MG63 (cell line): ENCODE measurements around the gene EXOC4. TPM values are rescaled to one million over a fixed set of nuclear protein-coding genes. Genes with fewer than 3 reads are reported as not detected.

Experiments used
- DNase-seq: peaks from one replicate; pipeline ENCODE4 v3.0.0-alpha.2; 2020
- H3K27me3 ChIP-seq: fragments of 250-450 bp; sonication (Bioruptor Pico); 2 replicates; pipeline ENCODE4 v1.5.1; 2020; ENCODE audit warnings: mild to moderate bottlenecking, moderate library complexity
- H3K36me3 ChIP-seq: fragments of 250-450 bp; sonication (Bioruptor Pico); 2 replicates; pipeline ENCODE4 v1.5.1; 2020; ENCODE audit warnings: mild to moderate bottlenecking, moderate library complexity
- H3K4me3 ChIP-seq: fragments of 250-450 bp; sonication (Bioruptor Pico); 2 replicates; pipeline ENCODE4 v1.5.1; 2020; ENCODE audit warnings: mild to moderate bottlenecking, moderate library complexity
- H3K9me3 ChIP-seq: fragments of 250-450 bp; sonication (Bioruptor Pico); 2 replicates; pipeline ENCODE4 v1.5.1; 2020; ENCODE audit warnings: mild to moderate bottlenecking, moderate library complexity
- total RNA-seq: library from RNA; depleted of rRNA; stranded (reverse); fragments of >200 nt; shearing (Covaris generic); gene quantifications from 2 replicates; pipeline ENCODE4 v1.2.3, GENCODE V29; 2014; ENCODE audit warnings: low replicate concordance

Gene EXOC4
- total RNA-seq, 1 experiment from 2014 or later, result 24.1 TPM

DNA sequence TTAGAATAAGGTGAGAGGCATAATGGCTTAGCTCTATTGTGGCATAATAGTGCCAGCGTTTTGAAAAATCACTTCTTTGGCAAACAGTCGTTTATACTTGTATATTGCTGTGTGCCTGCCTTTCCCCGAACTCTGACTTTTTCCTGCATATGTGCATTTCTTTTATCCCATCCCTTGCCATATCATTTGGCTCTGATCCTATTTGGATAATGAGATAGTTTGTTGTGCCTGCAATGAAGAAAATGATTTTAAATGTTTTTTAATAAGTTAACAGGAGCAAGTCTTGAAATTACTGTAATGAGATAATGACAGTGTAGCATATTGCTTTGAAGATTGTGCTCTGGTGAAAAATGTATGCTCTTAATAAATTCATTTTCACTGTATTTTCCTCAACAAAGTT is 586.2 kb downstream of the EXOC4 start:
- DNase-seq, result no peak
- Histone ChIP-seq H3K4me3 (no peak overlapping the region), H3K9me3 (no peaks in the 10 kb centered on the region), H3K27me3 (no peaks in the 10 kb centered on the region), H3K36me3 (no peaks in the 10 kb centered on the region)

- no peaks in the 10 kb centered on the region for H3K27me3 ChIP-seq
- no peaks in the 10 kb centered on the region for H3K9me3 ChIP-seq
- no peak overlapping the region for H3K4me3 ChIP-seq
- no peaks in the 10 kb centered on the region for H3K36me3 ChIP-seq
- no peak for DNase-seq
These were observed 590.5 kb downstream of the EXOC4 start for GRCh38 chr7:133843341-133843740.

DNA sequence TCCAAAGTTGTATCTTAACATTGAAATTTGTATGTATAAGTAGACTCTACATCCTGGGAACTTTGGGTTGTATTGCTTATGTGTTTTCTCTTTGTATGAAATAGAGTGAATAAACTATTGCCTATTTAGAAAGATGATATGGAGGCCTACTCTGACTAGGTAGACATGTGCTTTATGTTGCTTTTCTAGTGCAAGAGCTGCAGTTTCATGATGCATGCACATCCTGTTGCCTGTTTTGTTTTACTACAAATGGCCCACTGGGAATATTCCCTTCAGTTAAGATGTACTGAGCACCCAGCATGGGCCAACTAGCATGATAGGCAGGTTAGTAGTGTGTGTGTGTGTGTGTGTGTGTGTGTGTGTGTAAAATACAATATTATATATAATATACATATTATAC is 592.1 kb downstream of the EXOC4 start:
- Histone ChIP-seq H3K36me3 (no peaks in the 10 kb centered on the region), H3K4me3 (no peak overlapping the region), H3K9me3 (no peaks in the 10 kb centered on the region), H3K27me3 (no peaks in the 10 kb centered on the region)
- no peak for DNase-seq

DNA sequence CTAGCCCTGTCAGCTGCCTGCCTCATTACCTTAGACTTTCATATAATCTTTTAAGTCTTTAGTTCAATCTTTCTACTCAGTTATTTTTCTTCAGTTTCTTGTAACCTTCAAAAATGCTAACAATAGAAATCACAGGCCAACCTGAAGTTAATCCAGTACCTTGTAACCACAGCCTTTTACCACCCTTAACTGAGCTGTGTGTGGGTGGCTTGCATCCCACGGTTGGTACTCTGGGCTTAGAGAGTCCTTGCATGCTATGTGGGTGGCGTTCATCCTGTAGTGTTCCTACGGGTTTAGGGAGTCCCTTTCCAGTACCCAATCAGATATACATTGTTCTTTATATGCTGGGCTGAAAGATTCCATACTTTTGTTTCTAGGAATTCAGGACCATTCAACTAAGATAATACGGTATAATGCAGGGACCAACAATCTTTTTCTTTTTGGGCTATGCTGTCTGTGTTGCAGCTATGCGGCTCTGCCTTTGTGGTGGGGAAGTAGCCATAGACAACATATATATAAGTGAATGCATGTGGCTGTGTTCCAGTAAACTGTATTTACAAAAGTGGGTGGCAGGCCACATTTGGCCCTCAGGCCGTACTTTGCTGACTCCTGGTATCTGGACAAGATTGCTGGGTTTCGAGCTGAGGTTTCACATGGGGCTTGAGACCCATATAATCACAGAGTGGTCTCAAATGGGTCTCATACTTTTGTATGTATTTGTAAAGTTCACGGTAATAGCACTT is 593.5 kb downstream of the EXOC4 start:
- Histone ChIP-seq H3K27me3 (no peaks in the 10 kb centered on the region), H3K36me3 (no peaks in the 10 kb centered on the region), H3K4me3 (no peak overlapping the region), H3K9me3 (no peaks in the 10 kb centered on the region)
- DNase-seq, result no peak

DNA sequence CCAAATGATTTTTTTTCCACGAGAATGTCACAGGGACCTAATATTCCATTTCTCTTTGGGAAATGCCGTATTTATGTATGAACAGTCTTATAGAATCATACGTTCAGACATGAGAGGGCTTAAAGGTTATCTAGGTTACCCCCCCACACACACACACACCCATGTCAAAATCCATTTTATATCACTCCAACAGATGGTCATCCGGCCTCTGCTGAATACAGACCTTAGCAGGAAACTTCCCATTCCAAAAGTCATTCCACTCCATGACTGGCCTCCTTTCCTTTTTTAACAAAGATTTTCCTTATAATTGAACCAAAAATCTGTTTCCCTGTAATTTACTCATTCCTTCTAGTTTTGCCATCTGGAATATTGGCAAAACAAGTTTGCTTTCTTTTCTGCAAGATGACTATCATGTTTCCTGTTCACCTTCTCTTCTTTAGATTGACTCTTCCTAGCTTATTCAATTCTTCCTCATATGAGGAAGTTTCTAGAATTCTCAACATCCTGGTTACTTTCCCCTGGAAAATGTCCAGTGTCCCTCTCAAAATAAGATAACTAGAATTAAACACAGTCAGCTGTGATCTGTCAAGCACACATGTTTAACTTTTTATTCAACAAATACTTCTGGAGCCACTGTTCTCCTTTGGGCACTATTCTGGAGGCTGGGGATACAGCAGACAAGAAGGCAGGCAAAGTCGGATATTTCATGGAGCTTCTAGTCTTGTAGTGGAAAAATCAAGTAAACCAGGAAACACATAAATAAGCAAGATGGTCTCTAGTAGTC is 597.8 kb downstream of the EXOC4 start:
- Histone ChIP-seq H3K4me3 (no peak overlapping the region), H3K9me3 (no peaks in the 10 kb centered on the region), H3K27me3 (no peaks in the 10 kb centered on the region), H3K36me3 (no peaks in the 10 kb centered on the region)
- no peak for DNase-seq

DNA sequence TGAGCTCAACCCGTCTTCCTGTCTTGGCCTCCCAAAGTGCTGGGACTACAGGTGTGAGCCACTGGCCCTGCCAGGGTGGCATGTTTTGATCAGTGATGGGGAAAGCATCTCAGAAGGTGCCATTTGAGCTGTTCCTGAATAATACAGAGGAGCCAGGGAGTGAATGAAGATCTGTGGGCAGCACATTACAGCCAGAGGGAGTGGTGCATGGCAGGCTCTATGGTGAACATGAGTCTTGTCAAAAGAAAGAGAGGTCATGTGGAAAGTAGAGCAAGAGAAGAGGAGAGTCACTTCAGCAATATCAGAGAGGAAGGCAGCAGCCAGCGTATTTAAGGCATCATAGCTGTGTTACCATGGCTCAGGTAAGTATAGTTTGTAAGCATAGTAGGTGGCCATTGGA is 598.5 kb downstream of the EXOC4 start:
- H3K9me3 ChIP-seq, result no peaks in the 10 kb centered on the region
- DNase-seq, result no peak

DNA sequence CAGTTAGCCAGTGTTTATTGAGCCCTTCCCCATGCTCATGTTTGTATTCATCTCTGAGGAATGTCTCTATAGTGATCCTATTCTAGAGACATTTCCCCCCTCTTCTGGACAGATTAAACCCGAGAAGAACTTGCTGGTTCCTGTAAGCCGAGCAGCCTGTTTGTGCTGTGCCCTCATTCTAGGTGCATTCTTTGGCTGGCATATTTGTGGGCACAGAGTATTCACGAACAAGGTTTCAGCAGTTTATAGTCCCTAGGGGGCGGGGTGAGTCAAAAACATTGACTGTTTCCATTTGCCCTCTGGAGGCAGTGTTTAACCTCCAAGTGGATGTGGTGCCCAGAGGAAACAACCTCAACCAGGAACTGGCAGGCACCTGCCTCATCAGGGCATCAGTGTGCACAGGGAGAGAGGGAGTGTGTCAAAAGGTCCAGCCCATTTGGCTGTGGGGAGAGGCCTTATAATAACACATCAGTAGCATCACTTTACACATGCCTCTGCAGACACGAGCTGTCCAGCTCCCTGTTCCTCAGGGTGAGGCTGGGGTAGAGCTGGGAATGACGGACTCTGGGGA is 600.9 kb downstream of the EXOC4 start:
- Histone ChIP-seq H3K36me3 (no peaks in the 10 kb centered on the region), H3K9me3 (no peaks in the 10 kb centered on the region), H3K27me3 (no peaks in the 10 kb centered on the region), H3K4me3 (no peak overlapping the region)
- DNase-seq, result peak; percentile 69

More for the DNA sequence above, 598.5 kb downstream of the EXOC4 start:
- H3K36me3 ChIP-seq, result no peaks in the 10 kb centered on the region
- H3K4me3 ChIP-seq, result no peak overlapping the region
- no peaks in the 10 kb centered on the region for H3K27me3 ChIP-seq

DNA sequence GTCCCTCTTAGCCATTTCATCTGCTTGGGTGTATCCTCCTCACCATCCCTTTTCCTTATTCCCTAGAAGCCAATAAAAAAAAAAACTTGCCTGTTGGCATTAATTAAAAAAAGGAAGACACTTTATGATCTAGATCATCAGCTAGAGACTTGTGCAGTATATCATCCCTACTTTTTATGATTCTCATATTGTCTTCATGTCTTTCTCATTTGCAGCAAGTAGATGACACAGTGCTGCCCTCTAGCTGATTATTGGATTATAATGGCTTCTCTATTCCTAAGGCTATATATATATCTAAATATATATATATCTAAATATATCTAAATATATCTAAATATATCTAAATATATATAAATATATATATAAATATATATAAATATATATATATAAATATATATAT is 601.9 kb downstream of the EXOC4 start:
- no peaks in the 10 kb centered on the region for H3K36me3 ChIP-seq
- no peaks in the 10 kb centered on the region for H3K27me3 ChIP-seq
- H3K4me3 ChIP-seq, result no peak overlapping the region
- no peaks in the 10 kb centered on the region for H3K9me3 ChIP-seq
- DNase-seq, result no peak

DNA sequence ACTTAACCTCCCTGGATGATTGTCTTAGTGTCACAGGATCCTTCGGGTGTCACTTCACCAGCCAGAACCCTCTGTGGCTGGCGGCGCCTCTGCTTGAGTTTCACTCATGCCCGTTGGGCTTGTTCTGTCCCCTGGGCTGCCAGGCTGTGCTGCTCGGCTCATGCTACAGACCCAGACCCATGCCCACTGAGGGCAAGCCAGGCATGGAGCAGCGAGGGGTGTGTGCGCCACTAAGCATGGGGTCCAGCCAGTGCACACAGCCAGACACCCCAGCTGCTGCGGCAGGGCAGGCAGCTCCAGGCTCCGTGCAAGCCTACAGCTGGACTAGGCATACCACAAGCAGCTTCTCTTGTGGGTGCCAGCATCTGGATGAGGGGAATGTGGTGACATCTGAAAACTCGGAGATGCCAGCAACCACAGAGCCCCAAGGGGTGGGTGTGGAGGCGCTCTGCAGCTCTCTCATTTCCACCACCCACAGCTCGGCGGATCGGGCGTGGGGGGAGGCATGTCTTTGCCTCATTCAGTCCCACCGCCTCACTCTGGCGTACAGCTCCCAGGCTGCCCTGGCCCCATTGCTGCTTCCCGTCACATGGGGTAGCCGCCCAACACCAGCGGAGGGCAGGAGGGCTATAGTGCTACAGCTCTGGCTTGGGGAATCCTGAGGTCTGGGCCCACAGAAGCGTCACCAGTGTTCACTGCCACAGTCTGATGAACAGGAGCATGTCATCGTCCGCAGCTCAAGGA is 604.7 kb downstream of the EXOC4 start:
- no peaks in the 10 kb centered on the region for H3K27me3 ChIP-seq
- no peaks in the 10 kb centered on the region for H3K36me3 ChIP-seq
- no peak overlapping the region for H3K4me3 ChIP-seq
- H3K9me3 ChIP-seq, result no peaks in the 10 kb centered on the region
- DNase-seq, result peak; percentile 10

DNA sequence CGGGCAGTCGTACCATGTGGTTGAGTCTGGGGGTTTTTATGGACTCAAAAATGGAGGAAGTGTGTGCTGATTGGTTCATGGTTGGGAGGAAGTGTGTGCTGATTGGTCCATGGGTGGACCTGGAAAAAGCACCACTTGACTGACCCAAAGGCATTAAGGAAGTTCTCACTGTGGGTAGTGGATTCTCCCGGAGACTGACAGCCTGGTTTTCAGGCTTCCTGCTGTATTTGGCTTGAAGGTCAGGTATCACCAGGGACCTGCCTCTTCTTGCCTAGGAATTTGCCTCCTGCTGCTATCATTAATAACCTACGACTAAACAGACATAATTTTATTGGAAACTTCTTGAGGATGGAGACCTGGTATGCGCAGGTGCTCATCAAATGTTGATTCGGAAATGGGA is 605.4 kb downstream of the EXOC4 start:
- no peaks in the 10 kb centered on the region for H3K27me3 ChIP-seq
- H3K36me3 ChIP-seq, result no peaks in the 10 kb centered on the region
- no peak for DNase-seq
- H3K4me3 ChIP-seq, result no peak overlapping the region
- H3K9me3 ChIP-seq, result no peaks in the 10 kb centered on the region

DNA sequence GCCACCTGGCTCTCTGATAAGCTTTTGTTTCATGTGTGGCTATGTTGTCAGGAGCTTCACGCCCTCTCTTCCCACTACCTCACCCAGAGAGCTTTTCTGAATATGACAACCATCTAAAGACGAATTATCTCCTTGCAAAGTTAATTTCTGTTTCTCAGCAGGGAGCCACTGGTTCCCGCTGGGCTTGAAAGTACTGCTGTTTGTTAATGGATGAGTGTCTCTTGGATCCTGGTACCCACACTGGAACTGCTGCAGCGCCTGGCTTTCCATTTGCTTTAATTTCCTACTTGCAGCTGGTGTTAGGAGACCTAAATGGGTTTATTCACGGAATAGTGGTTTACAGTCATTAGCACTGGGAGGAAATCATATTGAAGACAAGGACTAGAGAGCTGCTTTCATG is 606.4 kb downstream of the EXOC4 start:
- DNase-seq, result no peak
- H3K27me3 ChIP-seq, result no peaks in the 10 kb centered on the region
- H3K4me3 ChIP-seq, result no peak overlapping the region
- no peaks in the 10 kb centered on the region for H3K36me3 ChIP-seq
- no peaks in the 10 kb centered on the region for H3K9me3 ChIP-seq

GRCh38 chr7:133859871-133860450 is 607.1 kb downstream of the EXOC4 start:
- Histone ChIP-seq H3K36me3 (no peaks in the 10 kb centered on the region), H3K9me3 (no peaks in the 10 kb centered on the region), H3K27me3 (no peaks in the 10 kb centered on the region), H3K4me3 (no peak overlapping the region)
- DNase-seq, result no peak

- H3K36me3 ChIP-seq, result no peaks in the 10 kb centered on the region
- H3K4me3 ChIP-seq, result no peak overlapping the region
- no peaks in the 10 kb centered on the region for H3K9me3 ChIP-seq
- H3K27me3 ChIP-seq, result no peaks in the 10 kb centered on the region
- no peak for DNase-seq
These were observed 607.9 kb downstream of the EXOC4 start for GRCh38 chr7:133860628-133861335.

DNA sequence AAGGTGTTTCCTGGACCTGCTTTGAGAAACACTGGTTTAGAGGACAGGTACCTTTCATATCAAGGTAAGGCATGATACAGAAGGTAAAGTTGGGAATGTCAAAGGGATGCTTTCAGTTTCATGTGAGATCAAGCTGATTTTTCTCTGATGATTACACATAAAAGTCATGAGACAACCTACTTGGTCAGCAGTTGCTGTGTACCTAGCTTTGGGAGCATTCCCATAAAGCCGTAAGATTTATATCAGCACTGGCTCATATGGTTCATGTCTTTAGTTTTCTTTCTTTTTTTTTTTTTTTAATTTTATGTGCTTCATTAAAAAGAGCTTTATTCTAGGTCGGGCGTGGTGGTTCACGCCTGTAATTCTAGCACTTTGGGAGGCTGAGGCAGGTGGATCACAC is 609.0 kb downstream of the EXOC4 start:
- no peaks in the 10 kb centered on the region for H3K27me3 ChIP-seq
- no peak for DNase-seq
- H3K36me3 ChIP-seq, result no peaks in the 10 kb centered on the region
- no peak overlapping the region for H3K4me3 ChIP-seq
- no peaks in the 10 kb centered on the region for H3K9me3 ChIP-seq

DNA sequence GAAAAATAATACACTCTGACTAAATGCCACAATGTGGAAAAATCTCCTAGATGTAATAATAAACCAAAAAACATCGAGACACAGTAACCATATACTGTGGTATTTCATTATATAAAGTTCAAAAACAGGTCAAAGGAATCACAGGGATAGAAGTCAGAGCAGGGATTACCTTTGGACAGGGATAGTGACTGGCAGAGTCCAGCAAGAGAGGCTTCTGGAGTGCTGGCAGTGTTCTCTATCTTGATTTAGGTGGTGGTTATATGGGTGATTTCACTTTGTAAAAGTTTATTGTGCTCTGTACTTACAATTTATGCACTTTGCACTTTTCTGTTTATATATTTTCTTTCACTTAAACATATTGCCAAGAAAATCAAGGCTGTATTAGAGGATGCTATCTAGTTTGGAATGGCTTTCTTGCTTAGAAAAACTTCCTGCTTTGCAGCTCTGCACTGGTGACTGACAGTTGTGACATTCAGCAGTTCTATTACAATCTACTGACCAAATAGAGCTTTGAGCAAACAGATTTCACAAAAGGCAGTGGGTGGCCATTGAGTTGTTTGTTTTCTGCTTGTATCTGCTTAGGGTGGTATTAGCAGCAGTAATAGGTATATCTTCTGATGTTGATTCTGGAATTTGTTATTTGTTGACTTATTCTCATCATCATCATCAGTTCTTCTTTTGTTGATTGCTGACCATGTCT is 610.6 kb downstream of the EXOC4 start:
- DNase-seq, result no peak
- H3K27me3 ChIP-seq, result no peaks in the 10 kb centered on the region
- no peak overlapping the region for H3K4me3 ChIP-seq
- no peaks in the 10 kb centered on the region for H3K9me3 ChIP-seq
- H3K36me3 ChIP-seq, result no peaks in the 10 kb centered on the region

DNA sequence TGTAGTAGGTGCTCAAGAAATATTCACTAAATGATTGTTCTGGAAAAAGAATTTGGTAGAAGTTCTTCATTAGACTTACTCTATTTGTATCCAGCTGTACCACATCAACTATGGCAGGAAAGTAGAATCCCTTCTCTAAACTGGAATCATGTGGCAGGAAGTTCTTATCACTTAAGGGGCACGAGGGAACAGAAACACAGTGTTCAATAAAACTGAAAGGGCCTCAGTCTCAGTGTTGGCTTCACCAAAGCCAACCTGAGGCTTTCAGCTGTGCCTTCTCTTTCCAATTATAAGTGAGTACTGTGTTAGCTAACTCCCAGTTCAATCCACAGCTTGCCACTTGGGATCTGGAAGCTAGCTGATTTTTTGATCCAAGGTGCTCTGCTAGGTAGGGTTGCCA is 616.7 kb downstream of the EXOC4 start:
- H3K4me3 ChIP-seq, result no peak overlapping the region
- H3K36me3 ChIP-seq, result no peaks in the 10 kb centered on the region
- no peaks in the 10 kb centered on the region for H3K9me3 ChIP-seq
- no peaks in the 10 kb centered on the region for H3K27me3 ChIP-seq
- DNase-seq, result no peak
